ENCODE results near the gene SYNPO2. TPM values are rescaled to one million over a fixed set of nuclear protein-coding genes. Genes with fewer than 3 reads are reported as not detected.

Gene SYNPO2
- total RNA-seq, 3 donors from 2014 or later (not counting 1 experiment from before 2014, with no cell fraction given): 0.18 to 0.85 (median 0.56) TPM

DNA sequence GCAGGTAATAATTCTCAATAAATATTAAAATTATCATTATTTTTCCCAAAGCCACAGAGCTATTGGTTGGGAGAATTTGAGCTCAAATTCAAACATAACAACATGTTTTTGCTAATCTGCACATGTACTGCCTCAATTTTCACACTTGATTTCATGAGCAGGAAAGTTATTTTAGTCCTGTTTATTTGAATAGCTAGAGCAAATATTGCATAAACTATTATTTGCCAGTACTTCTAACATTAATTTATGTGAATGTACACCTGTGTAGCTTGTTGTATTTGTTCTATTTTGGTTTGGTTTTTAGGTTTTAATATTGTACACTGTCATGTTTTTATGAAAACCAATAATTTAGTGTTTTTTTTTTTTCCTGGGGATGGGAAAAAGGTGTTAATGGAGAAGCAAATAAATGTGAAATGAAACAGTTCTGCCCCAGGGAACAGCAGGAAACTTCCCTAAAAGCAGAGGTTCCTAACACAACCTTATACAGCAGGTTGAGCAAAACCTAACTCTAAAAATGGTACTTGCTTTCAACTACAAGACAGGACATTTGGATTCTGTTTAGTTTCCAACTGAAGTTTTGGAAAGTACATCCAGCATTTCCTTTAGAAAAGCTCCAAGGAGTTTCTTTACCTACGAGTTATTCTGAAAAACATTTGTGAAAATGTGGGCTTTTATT lies 99.4 kb downstream of the SYNPO2 start:
- Mint-ChIP-seq H3K36me3 (no peaks in the 10 kb centered on the region), H3K27ac (no peak overlapping the region), H3K4me1 (peaks cover 0 to 8% of the 10 kb centered on the region in 2 donors), H3K4me3 (no peak overlapping the region), H3K9me3 (no peaks in the 10 kb centered on the region), H3K27me3 (ENCODE audit: low read depth in 2 of 2) (peaks cover 9 to 12% of the 10 kb centered on the region in 2 donors)
- H3K9me3 ChIP-seq (ENCODE audit: control insufficient read depth, insufficient read depth, low read length): no peaks in the 10 kb centered on the region
- no peaks in the 10 kb centered on the region for H3K27me3 ChIP-seq (ENCODE audit: control insufficient read depth, insufficient read depth, low read length)
- WGBS (ENCODE audit: insufficient coverage): 78% methylated on average over 1 of the region's 1 CpG
- H3K4me3 ChIP-seq (ENCODE audit: low read length): no peak overlapping the region
- TF ChIP-seq, protein P1, sequence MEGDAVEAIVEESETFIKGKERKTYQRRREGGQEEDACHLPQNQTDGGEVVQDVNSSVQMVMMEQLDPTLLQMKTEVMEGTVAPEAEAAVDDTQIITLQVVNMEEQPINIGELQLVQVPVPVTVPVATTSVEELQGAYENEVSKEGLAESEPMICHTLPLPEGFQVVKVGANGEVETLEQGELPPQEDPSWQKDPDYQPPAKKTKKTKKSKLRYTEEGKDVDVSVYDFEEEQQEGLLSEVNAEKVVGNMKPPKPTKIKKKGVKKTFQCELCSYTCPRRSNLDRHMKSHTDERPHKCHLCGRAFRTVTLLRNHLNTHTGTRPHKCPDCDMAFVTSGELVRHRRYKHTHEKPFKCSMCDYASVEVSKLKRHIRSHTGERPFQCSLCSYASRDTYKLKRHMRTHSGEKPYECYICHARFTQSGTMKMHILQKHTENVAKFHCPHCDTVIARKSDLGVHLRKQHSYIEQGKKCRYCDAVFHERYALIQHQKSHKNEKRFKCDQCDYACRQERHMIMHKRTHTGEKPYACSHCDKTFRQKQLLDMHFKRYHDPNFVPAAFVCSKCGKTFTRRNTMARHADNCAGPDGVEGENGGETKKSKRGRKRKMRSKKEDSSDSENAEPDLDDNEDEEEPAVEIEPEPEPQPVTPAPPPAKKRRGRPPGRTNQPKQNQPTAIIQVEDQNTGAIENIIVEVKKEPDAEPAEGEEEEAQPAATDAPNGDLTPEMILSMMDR (IDR thresholded peaks at IDR 0.05): no peak
- ATAC-seq: no peak
- H3K4me1 ChIP-seq (ENCODE audit: control insufficient read depth, insufficient read depth, low read length): no peaks in the 10 kb centered on the region
- H3K36me3 ChIP-seq (ENCODE audit: control insufficient read depth, insufficient read depth, low read length): no peaks in the 10 kb centered on the region
- no peak overlapping the region for H3K27ac ChIP-seq (ENCODE audit: low read length)
- no peak for DNase-seq
- intact Hi-C loops (cut with micrococcal nuclease): no loop called here

DNA sequence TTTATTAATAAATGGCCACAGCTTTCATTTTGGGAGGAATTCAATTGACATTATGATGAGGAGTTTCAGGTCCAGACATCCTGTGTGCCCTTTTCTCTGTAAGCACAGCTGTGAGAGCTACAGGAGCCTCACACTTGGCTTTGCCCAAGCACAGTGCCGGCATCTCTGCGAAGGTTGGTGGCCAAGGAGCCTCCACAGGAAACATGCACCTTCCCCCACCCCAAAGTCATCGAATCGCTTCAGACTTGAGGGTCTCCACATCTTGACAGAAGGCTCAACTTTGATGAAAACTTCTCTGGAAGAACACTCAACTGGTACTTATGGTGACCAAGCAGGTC lies 100.0 kb downstream of the SYNPO2 start:
- H3K27me3 Mint-ChIP-seq (ENCODE audit: low read depth in 2 of 2): peaks cover 4 to 6% of the 10 kb centered on the region in 2 donors
- no peaks in the 10 kb centered on the region for H3K36me3 ChIP-seq (ENCODE audit: control insufficient read depth, insufficient read depth, low read length)
- no peak overlapping the region for H3K4me3 Mint-ChIP-seq
- no peak overlapping the region for H3K4me3 ChIP-seq (ENCODE audit: low read length)
- H3K9me3 ChIP-seq (ENCODE audit: control insufficient read depth, insufficient read depth, low read length): no peaks in the 10 kb centered on the region
- no peak for DNase-seq
- H3K4me1 Mint-ChIP-seq: peaks cover 0 to 8% of the 10 kb centered on the region in 2 donors
- no peaks in the 10 kb centered on the region for H3K36me3 Mint-ChIP-seq
- no peak for ATAC-seq
- intact Hi-C loops (cut with micrococcal nuclease): no loop called here
- H3K27me3 ChIP-seq (ENCODE audit: control insufficient read depth, insufficient read depth, low read length): no peaks in the 10 kb centered on the region
- no peaks in the 10 kb centered on the region for H3K9me3 Mint-ChIP-seq
- H3K4me1 ChIP-seq (ENCODE audit: control insufficient read depth, insufficient read depth, low read length): no peaks in the 10 kb centered on the region
- no peak overlapping the region for H3K27ac ChIP-seq (ENCODE audit: low read length)
- TF ChIP-seq, protein P1 (IDR thresholded peaks at IDR 0.05): no peak
- WGBS (ENCODE audit: insufficient coverage): 91% methylated on average over 4 of the region's 4 CpGs
- H3K27ac Mint-ChIP-seq: no peak overlapping the region

DNA sequence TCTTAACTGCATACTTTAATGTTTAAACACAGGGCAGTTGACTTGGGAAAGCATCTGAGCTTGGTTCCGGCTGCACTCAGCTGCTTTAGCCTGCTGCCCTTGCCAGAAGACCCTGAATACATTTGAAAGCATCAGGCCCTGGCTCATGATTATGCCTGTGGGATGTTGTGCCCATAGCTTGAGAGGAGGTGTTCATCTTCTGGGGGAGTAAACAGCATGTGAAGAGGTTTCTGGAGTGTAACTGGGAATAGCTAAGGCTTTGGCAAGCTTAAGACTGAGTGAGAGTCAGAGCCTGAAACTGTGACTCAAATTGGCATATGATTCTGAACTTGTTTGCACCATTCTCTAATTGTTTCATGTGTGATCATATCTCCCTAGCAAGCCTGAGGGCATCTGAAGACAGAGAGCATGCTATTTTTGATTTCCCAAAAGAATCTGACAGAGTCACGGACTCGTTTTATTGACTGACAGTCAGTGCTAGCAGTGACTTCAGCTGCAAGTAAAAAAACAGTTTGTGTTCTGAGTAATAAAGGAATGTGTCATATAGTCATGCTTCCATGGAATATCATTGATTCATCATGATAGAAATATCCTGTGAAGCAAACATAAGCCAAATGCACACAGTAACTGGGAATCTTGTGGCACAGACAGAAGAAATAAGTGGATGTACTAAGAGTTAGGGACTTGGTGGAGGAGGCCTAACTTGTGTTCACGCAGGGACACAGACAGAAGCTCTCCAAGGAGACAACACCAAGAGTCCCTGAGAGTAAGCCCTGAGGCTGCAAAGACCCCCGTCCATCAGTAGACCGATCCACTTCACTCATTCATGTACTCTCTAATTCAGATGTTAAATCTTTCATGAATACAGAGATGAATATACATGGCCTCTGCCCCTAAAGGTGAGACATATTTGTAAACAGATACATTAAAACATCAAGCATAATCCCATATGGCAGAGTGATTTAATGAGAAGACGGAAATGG lies 100.7 kb downstream of the SYNPO2 start:
- intact Hi-C loops (cut with micrococcal nuclease): no loop called here
- Mint-ChIP-seq H3K27me3 (ENCODE audit: low read depth in 2 of 2) (peaks cover 0 to 2% of the 10 kb centered on the region in 2 donors), H3K4me3 (no peak overlapping the region), H3K36me3 (no peaks in the 10 kb centered on the region), H3K27ac (no peak overlapping the region), H3K9me3 (no peaks in the 10 kb centered on the region), H3K4me1 (peaks cover 0 to 8% of the 10 kb centered on the region in 2 donors)
- H3K27me3 ChIP-seq (ENCODE audit: control insufficient read depth, insufficient read depth, low read length): no peaks in the 10 kb centered on the region
- H3K4me1 ChIP-seq (ENCODE audit: control insufficient read depth, insufficient read depth, low read length): no peaks in the 10 kb centered on the region
- TF ChIP-seq, protein P1 (IDR thresholded peaks at IDR 0.05): no peak
- DNase-seq: no peak
- H3K9me3 ChIP-seq (ENCODE audit: control insufficient read depth, insufficient read depth, low read length): no peaks in the 10 kb centered on the region
- ATAC-seq: no peak
- H3K4me3 ChIP-seq (ENCODE audit: low read length): no peak overlapping the region
- no peaks in the 10 kb centered on the region for H3K36me3 ChIP-seq (ENCODE audit: control insufficient read depth, insufficient read depth, low read length)
- 84% methylated on average over 6 of the region's 7 CpGs for WGBS (ENCODE audit: insufficient coverage)
- H3K27ac ChIP-seq (ENCODE audit: low read length): no peak overlapping the region

Data from natural killer cell (primary cell).